AG04450 (cell line): ENCODE data around the gene ARMC8. TPM values are rescaled to one million over a fixed set of nuclear protein-coding genes. Genes with fewer than 3 reads are reported as not detected.

ENCODE experiments used
- CTCF ChIA-PET: fragments of 300-600, 350-600 bp; formaldehyde crosslinking; extraction: SDS; loops from one replicate; lab custom pipeline; 2022; ENCODE audit warnings: antibody characterized with exemption, inconsistent platforms; lab: Charles Lee
- POLR2A ChIA-PET: fragments of 350-600 bp; formaldehyde crosslinking; extraction: SDS; loops from one replicate; lab custom pipeline; 2021; ENCODE audit warnings: antibody characterized with exemption, inconsistent platforms; lab: Yijun Ruan, JAX
- DNase-seq: peaks from one replicate; pipeline ENCODE4 v3.0.0-alpha.2; 2011; ENCODE audit warnings: low read depth, low spot score
- H3K27ac ChIP-seq: one replicate; pipeline ENCODE4 v1.5.1; 2012; ENCODE audit warnings: low read depth, low read length, control low read depth
- H3K27me3 ChIP-seq: one replicate; pipeline ENCODE4 v1.6.0; 2012; ENCODE audit warnings: low read length; ENCODE audit not compliant: control insufficient read depth, insufficient read depth
- H3K4me3 ChIP-seq: 2 replicates; pipeline ENCODE4 v1.5.1; 2011; ENCODE audit warnings: mild to moderate bottlenecking, low read depth, low read length, control low read depth
- H3K9me3 ChIP-seq: 2 replicates; pipeline ENCODE4 v1.5.1; 2012; ENCODE audit warnings: low read length; ENCODE audit not compliant: control insufficient read depth, insufficient read depth
- polyA plus RNA-seq: library from polyadenylated mRNA; depleted of rRNA; stranded (reverse); fragments of >200 nt; gene quantifications from 2 replicates; pipeline ENCODE4 v1.2.3, GENCODE V29; 2011
- TF ChIP-seq, protein P1 (sequence below): IDR thresholded peaks from 2 replicates; pipeline ENCODE4 v1.5.1; 2011; ENCODE audit warnings: low read depth, low read length, control low read depth, inconsistent platforms

Gene ARMC8
- polyA plus RNA-seq, 1 experiment: 61.2 TPM

DNA sequence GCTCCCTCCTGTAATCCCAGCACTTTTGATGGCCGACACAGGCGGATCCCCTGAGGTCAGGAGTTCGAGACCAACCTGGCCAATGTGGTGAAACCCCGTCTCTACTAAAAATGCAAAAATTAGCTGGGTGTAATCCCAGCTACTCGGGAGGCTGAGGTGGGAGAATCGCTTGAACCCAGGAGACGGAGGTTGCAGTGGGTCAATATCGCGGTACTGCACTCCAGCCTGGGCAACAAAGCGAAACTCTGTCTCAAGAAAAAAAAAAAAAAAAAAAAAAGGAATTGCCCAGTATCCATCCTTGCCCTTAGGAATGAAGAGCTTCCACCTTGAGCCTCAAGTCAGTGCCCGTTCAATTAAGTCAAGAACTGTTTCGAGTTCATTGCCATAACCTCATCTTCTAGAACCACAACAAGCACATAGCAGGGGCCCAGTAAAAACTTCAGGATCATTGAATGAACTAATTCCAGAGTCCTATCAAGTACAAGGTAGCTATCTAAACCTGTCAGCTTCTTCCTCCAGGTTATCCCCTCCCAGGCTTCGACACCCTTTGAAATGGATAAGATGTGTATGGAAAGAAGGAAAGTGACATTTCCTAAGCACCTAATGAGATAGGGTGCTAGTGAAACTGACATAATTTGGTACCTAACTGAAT lies 13.2 kb upstream of the ARMC8 start:
- CTCF ChIA-PET: interaction anchor here (0.6 to 2.2 kb wide), 8 partner anchors 16 to 252 kb away, joined by 3 to 13 read pairs (median 4); no protein-coding TSS in a partner anchor
- no peak for DNase-seq

DNA sequence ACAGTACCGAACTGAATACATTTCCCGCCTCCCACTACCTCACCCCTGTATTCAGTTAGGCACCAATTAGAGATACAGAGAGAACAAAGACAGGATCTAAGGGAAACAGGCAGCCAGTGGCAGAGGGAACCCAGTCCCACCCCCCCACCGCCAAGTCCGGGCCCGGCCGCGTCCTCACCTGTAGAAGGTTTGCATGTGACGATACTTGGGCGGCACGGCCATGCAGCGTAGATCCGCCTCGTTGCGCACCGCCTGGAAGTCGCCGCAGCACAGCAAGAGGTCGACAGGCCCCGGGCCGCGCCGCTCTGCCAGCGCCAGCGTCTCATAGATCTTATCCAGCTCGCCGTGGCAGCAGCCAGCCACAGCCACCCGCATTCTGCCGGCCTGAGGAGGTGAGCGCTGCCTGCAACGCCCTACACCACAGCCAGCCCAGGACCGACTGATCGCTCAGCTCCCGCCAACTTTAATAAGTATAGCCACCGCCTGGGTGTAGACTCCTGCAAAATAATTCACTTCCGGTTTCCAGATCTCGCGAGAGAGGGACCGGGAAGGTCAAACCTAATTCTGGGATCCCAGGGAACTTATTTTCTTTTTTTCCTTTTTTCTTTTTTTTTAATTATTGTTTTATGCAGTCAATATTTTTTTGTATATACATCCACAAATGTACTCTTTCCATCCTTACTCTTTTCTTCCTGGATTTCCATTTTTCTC lies 12.5 kb upstream of the ARMC8 start, which contains the start of gene DBR1:
Gene DBR1, minus strand, starts transcription at position 501 of the 711 bp plus-strand sequence. Its CDS starts 126 bp downstream, at position 375.
- peak; percentile 61 for DNase-seq
- Histone ChIP-seq H3K27ac (peak within 1 kb of the TSS; percentile 55), H3K4me3 (peak within 1 kb of the TSS; percentile 92), H3K9me3 (no peaks in the 10 kb centered on the region; the same call in 1 of the 2 replicates), H3K27me3 (no peaks in the 10 kb centered on the region)
- POLR2A ChIA-PET: interaction anchor here (0.6 to 2.1 kb wide), 6 partner anchors 13 to 421 kb away, joined by 3 to 15 read pairs (median 4); partner anchors contain the start of genes ARMC8 and DZIP1L
- CTCF ChIA-PET: interaction anchor here (0.6 to 2.2 kb wide), 5 partner anchors 28 to 251 kb away, joined by 3 to 13 read pairs (median 3); no protein-coding TSS in a partner anchor
- TF ChIP-seq, protein P1, sequence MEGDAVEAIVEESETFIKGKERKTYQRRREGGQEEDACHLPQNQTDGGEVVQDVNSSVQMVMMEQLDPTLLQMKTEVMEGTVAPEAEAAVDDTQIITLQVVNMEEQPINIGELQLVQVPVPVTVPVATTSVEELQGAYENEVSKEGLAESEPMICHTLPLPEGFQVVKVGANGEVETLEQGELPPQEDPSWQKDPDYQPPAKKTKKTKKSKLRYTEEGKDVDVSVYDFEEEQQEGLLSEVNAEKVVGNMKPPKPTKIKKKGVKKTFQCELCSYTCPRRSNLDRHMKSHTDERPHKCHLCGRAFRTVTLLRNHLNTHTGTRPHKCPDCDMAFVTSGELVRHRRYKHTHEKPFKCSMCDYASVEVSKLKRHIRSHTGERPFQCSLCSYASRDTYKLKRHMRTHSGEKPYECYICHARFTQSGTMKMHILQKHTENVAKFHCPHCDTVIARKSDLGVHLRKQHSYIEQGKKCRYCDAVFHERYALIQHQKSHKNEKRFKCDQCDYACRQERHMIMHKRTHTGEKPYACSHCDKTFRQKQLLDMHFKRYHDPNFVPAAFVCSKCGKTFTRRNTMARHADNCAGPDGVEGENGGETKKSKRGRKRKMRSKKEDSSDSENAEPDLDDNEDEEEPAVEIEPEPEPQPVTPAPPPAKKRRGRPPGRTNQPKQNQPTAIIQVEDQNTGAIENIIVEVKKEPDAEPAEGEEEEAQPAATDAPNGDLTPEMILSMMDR: no peak

More for the DNA sequence above, 13.2 kb upstream of the ARMC8 start:
- Histone ChIP-seq H3K27ac (no peak overlapping the region), H3K4me3 (peak overlapping the region; percentile 92), H3K27me3 (no peaks in the 10 kb centered on the region), H3K9me3 (no peaks in the 10 kb centered on the region; the same call in 1 of the 2 replicates)
- POLR2A ChIA-PET: interaction anchor here (0.6 to 2.1 kb wide), 6 partner anchors 14 to 422 kb away, joined by 3 to 15 read pairs (median 4); partner anchors contain the start of genes ARMC8 and DZIP1L
- TF ChIP-seq, protein P1: no peak

DNA sequence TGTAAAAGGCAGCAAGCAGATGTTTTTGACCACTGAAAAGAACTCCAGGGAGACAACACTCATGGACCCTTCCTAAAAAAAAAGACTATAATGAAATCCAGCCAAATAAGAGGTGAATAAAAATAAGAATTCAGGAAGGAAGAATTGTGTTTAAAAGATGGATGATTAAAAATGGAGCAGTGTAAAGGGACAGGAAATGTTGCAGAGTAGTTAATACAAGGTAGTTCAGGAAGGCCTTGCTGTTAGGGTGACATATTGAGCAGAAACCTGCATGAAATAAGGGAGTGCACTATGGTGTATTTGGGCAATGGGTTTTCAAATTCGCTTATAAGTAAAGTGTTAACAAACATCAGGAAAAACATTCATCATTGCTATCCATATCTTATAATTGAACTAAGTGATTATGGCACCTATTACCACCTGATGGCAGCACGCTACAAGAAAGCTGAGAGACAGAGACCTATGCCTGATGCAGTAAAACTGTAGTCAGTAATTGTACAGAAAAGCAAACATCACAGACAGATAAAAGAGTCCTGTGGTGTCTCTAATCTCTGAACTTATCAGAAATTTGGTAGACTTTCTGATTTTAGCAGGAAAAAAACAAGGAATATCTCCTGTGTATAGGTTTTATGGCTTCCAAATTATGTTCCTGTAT lies 6.6 kb upstream of the ARMC8 start:
- CTCF ChIA-PET: interaction anchor here (1.4 kb wide), 1 partner anchor 98 kb away, joined by 4 read pairs; no protein-coding TSS in a partner anchor
- no peak for DNase-seq
- H3K4me3 ChIP-seq: no peak overlapping the region

DNA sequence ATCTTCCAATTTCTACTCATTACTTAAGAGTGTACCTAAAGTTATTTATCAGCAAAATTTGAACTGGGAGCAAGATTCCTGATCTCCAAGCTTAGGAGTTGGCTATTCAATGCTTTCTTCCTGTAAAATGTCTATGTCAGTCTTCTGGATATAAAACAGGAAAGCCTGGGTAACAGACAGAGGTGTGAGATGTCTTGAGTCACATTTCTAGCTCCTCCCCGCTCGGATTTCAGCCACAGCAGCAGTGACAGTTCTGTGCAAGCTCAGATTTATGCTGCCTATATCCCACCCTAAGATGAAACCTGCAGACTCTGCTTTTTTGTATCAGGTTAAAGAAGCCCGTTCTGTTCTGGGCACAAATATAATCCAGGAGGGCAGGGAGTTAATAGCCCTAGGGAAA lies 2.1 kb upstream of the ARMC8 start:
- DNase-seq: no peak
- CTCF ChIA-PET: no interaction called here

More for the DNA sequence above, 6.6 kb upstream of the ARMC8 start:
- H3K27me3 ChIP-seq: peaks cover 7% of the 10 kb centered on the region
- TF ChIP-seq, protein P1: peak; percentile 50
- H3K27ac ChIP-seq: no peak overlapping the region
- H3K9me3 ChIP-seq: no peaks in the 10 kb centered on the region
- POLR2A ChIA-PET: no interaction called here

More for the DNA sequence above, 2.1 kb upstream of the ARMC8 start:
- H3K4me3 ChIP-seq: no peak overlapping the region
- peaks cover 6% of the 10 kb centered on the region; the same call in 1 of the 2 replicates for H3K9me3 ChIP-seq
- H3K27ac ChIP-seq: no peak overlapping the region
- peaks cover 7% of the 10 kb centered on the region for H3K27me3 ChIP-seq
- POLR2A ChIA-PET: no interaction called here
- TF ChIP-seq, protein P1: no peak
